Measurements from ENCODE around the gene BPIFA1. TPM values are rescaled to one million over a fixed set of nuclear protein-coding genes. Genes with fewer than 3 reads are reported as not detected.

Gene BPIFA1
- total RNA-seq, 6 experiments from 2014 or later: not detected

DNA sequence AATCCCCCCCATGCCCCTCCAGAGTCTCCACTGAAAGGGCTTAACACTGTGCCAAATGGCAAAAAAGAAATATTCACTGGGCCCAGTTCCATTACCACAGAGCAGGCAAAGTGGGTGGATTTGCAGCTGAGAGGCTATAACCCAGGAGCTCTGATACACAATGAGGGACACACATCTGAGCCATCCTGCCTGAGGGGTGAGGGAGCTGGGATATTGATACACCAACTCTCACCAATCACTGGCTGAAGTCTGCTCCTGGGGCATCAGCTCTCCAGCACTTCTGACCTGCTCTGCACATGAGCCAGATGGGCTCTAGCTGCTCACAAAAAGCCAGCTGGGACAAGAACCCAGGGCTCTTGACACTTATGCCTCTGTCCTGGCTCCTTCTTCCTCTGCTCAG lies 52.1 kb downstream of the BPIFA1 start:
- Histone ChIP-seq H3K27ac (no peak overlapping the region), H3K27me3 (no peaks in the 10 kb centered on the region), H3K4me1 (no peaks in the 10 kb centered on the region), H3K9me3 (no peaks in the 10 kb centered on the region), H3K36me3 (no peaks in the 10 kb centered on the region), H3K4me3 (no peak overlapping the region)
- intact Hi-C loops (cut with DNase I): loop anchor here (10.0 kb wide), 2 partner anchors 183 to 373 kb away; no protein-coding TSS in a partner anchor
- ATAC-seq (no peak), DNase-seq (no peak)
- TF ChIP-seq POLR2A (IDR thresholded peaks at IDR 0.05): no peak
- TF ChIP-seq, protein P1, sequence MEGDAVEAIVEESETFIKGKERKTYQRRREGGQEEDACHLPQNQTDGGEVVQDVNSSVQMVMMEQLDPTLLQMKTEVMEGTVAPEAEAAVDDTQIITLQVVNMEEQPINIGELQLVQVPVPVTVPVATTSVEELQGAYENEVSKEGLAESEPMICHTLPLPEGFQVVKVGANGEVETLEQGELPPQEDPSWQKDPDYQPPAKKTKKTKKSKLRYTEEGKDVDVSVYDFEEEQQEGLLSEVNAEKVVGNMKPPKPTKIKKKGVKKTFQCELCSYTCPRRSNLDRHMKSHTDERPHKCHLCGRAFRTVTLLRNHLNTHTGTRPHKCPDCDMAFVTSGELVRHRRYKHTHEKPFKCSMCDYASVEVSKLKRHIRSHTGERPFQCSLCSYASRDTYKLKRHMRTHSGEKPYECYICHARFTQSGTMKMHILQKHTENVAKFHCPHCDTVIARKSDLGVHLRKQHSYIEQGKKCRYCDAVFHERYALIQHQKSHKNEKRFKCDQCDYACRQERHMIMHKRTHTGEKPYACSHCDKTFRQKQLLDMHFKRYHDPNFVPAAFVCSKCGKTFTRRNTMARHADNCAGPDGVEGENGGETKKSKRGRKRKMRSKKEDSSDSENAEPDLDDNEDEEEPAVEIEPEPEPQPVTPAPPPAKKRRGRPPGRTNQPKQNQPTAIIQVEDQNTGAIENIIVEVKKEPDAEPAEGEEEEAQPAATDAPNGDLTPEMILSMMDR (IDR thresholded peaks at IDR 0.05): no peak

- intact Hi-C loops (cut with DNase I): no loop called here
- H3K4me3 ChIP-seq: no peak overlapping the region
- 95% methylated on average over 3 of the region's 13 CpGs for WGBS (ENCODE audit: insufficient coverage, low coverage, low lambda C conversion rate, missing lambda C conversion rate)
- H3K4me1 ChIP-seq: no peaks in the 10 kb centered on the region
- ATAC-seq (no peak), DNase-seq (no peak)
- H3K27ac ChIP-seq: no peak overlapping the region
- no peak for TF ChIP-seq POLR2A (IDR thresholded peaks at IDR 0.05)
- TF ChIP-seq, protein P1 (IDR thresholded peaks at IDR 0.05): no peak
- H3K9me3 ChIP-seq: no peaks in the 10 kb centered on the region
- H3K27me3 ChIP-seq: no peaks in the 10 kb centered on the region
- no peaks in the 10 kb centered on the region for H3K36me3 ChIP-seq
Measured at GRCh38 chr20:33290852-33291251, 55.1 kb downstream of the BPIFA1 start.

DNA sequence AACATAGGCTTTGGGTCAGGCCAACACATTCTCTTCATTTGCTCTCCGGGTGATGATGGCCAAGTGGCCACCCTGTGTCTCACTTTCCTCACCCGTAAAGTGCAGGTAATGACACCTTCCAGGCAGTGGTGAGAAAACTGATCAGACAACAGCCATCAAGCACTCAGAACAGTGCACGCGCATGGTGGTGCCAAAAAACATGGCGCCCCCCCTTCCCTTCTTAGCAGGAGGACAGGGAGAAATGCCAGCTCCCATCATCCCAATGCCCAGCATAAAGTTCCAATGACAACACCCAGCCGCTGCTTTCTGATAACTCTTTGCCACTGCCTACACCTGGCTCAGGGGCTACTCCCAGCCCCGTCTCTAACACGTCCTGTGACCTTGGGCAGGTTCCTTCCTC lies 55.6 kb downstream of the BPIFA1 start:
- Histone ChIP-seq H3K36me3 (no peaks in the 10 kb centered on the region), H3K4me3 (no peak overlapping the region), H3K27me3 (no peaks in the 10 kb centered on the region), H3K9me3 (no peaks in the 10 kb centered on the region), H3K4me1 (no peaks in the 10 kb centered on the region), H3K27ac (no peak overlapping the region)
- DNase-seq (no peak), ATAC-seq (no peak)
- no peak for TF ChIP-seq POLR2A (IDR thresholded peaks at IDR 0.05)
- TF ChIP-seq, protein P1 (IDR thresholded peaks at IDR 0.05): no peak
- WGBS (ENCODE audit: insufficient coverage, low coverage, low lambda C conversion rate, missing lambda C conversion rate): 29% methylated on average over 1 of the region's 8 CpGs
- intact Hi-C loops (cut with DNase I): no loop called here

- ATAC-seq (peak; percentile 53 to 69 (median 56)), DNase-seq (peak in 1 of 3 donors; percentile 32)
- intact Hi-C loops (cut with DNase I): no loop called here
- H3K4me3 ChIP-seq: no peak overlapping the region
- H3K27ac ChIP-seq: no peak overlapping the region
- 9% methylated on average over 6 of the region's 7 CpGs for WGBS (ENCODE audit: insufficient coverage, low coverage, low lambda C conversion rate, missing lambda C conversion rate)
- no peaks in the 10 kb centered on the region for H3K4me1 ChIP-seq
- H3K27me3 ChIP-seq: no peaks in the 10 kb centered on the region
- TF ChIP-seq POLR2A (IDR thresholded peaks at IDR 0.05): no peak
- TF ChIP-seq, protein P1 (IDR thresholded peaks at IDR 0.05): peak; percentile 69 to 88 (median 82)
- H3K36me3 ChIP-seq: no peaks in the 10 kb centered on the region
- H3K9me3 ChIP-seq: no peaks in the 10 kb centered on the region
Measured at GRCh38 chr20:33291830-33292355, 56.1 kb downstream of the BPIFA1 start.

Other genes with a start within 250 kb of the BPIFA1 start
- not detected for gene SUN5, start 231.6 kb upstream of the BPIFA1 start, total RNA-seq
- under 1 TPM in 1 of 6 experiments, not detected in 5; 0.12 TPM for gene BPIFB2, start 228.3 kb upstream of the BPIFA1 start, total RNA-seq
- gene BPIFB6, start 204.3 kb upstream of the BPIFA1 start, total RNA-seq: not detected
- gene BPIFB3, start 182.1 kb upstream of the BPIFA1 start, total RNA-seq: not detected
- not detected for gene BPIFB4, start 156.4 kb upstream of the BPIFA1 start, total RNA-seq
- gene BPIFA2, start 67.8 kb upstream of the BPIFA1 start, total RNA-seq: not detected
- gene BPIFA3, start 18.6 kb upstream of the BPIFA1 start, total RNA-seq: not detected
- gene BPIFB1, start 47.2 kb downstream of the BPIFA1 start, total RNA-seq: not detected
- 10 to 100 TPM; 10.9 to 21.6 (median 14.0) TPM for gene CDK5RAP1, start 165.5 kb downstream of the BPIFA1 start, total RNA-seq
- gene SNTA1, start 207.8 kb downstream of the BPIFA1 start, total RNA-seq: 10 to 100 TPM in 2 of 6 experiments, 1 to 10 TPM in 4; 6.5 to 13.3 (median 8.1) TPM